GM12878 (cell line): Measurements from ENCODE around the gene RASSF4. TPM values are rescaled to one million over a fixed set of nuclear protein-coding genes. Genes with fewer than 3 reads are reported as not detected.

Experiments
- ATAC-seq: fragments of 200-7000 bp; cut with Tn5 transposase; 3 replicates; pipeline ENCODE4 v1.9.1; 2020; ENCODE audit warnings: mild to moderate bottlenecking, moderate library complexity
- BruUV-seq: library from RNA; stranded (reverse); fragments of 400-500 nt; replicated peaks from 2 replicates; lab custom pipeline; 2021; lab: Mats Ljungman, UMichigan
- CTCF ChIA-PET: fragments of 300-600 bp; sonication (Branson Sonifier 250); formaldehyde crosslinking; extraction: SDS; loops from one replicate; lab custom pipeline; 2021; ENCODE audit warnings: inconsistent platforms; lab: Yijun Ruan, JAX
- POLR2A ChIA-PET: fragments of 350-600 bp; formaldehyde crosslinking; extraction: SDS; loops from one replicate; lab custom pipeline; 2021; ENCODE audit warnings: inconsistent platforms; lab: Charles Lee
- RAD21 ChIA-PET: fragments of 300-600 bp; sonication (Branson Sonifier 250); formaldehyde crosslinking; loops from one replicate; lab custom pipeline; 2023; ENCODE audit warnings: antibody characterized with exemption; ENCODE audit not compliant: unreplicated experiment; lab: Charles Lee
- SMC1A ChIA-PET: fragments of 300-600 bp; sonication (Branson Sonifier 250); formaldehyde crosslinking; loops from one replicate; lab custom pipeline; 2023; ENCODE audit not compliant: unreplicated experiment, uncharacterized antibody; lab: Charles Lee
- DNase-seq: peaks from one replicate; pipeline ENCODE4 v3.0.0-alpha.2; 2011; ENCODE audit warnings: low read depth, low spot score
- FAIRE-seq: peaks from 3 replicates; lab custom pipeline; 2011; peaks lifted over from hg19 to GRCh38; lab: Jason Lieb, UNC
- H2AFZ ChIP-seq: 2 replicates; pipeline ENCODE4 v1.6.0; 2011; ENCODE audit warnings: low read depth, low read length, control low read depth; ENCODE audit not compliant: control insufficient read depth
- H3K27ac ChIP-seq: 2 replicates; pipeline ENCODE4 v1.5.1; 2011; ENCODE audit warnings: control low read depth; ENCODE audit not compliant: control insufficient read depth, insufficient read depth
- H3K27me3 ChIP-seq, 2 experiments: replicated peaks in 1 of 2; 2 replicates each; pipeline versions ENCODE4 v1.6.0 to v1.6.1; 2011; ENCODE audit warnings: low read length in 1 of 2; ENCODE audit not compliant: control insufficient read depth in 2 of 2, insufficient read depth in 2 of 2
- H3K36me3 ChIP-seq, 2 experiments: 2 replicates each; pipeline ENCODE4 v1.5.1; 2011; ENCODE audit warnings: low read length in 1 of 2; ENCODE audit not compliant: control insufficient read depth in 2 of 2, insufficient read depth in 2 of 2
- H3K4me1 ChIP-seq: 2 replicates; pipeline ENCODE4 v1.6.1; 2011; ENCODE audit warnings: mild to moderate bottlenecking, low read length, moderate library complexity, mixed read lengths; ENCODE audit not compliant: control insufficient read depth, insufficient read depth
- H3K4me2 ChIP-seq: 2 replicates; pipeline ENCODE4 v1.6.0; 2011; ENCODE audit warnings: control low read depth; ENCODE audit not compliant: control insufficient read depth, insufficient read depth
- H3K4me3 ChIP-seq: fragments of 200-600 bp; sonication (generic); 2 replicates; pipeline ENCODE4 v1.5.1; 2016
- H3K79me2 ChIP-seq: 2 replicates; pipeline ENCODE4 v1.6.0; 2011; ENCODE audit warnings: low read length; ENCODE audit not compliant: control insufficient read depth, insufficient read depth
- H3K9ac ChIP-seq: 2 replicates; pipeline ENCODE4 v1.8.0; 2011; ENCODE audit warnings: low read length, control low read depth, mixed read lengths; ENCODE audit not compliant: control insufficient read depth, insufficient read depth
- H3K9me3 ChIP-seq: replicated peaks from 3 replicates; pipeline ENCODE4 v1.5.1; 2011; ENCODE audit warnings: mild to moderate bottlenecking, low read length; ENCODE audit not compliant: control insufficient read depth, insufficient read depth
- H4K20me1 ChIP-seq: 2 replicates; pipeline ENCODE4 v1.6.0; 2011; ENCODE audit not compliant: control insufficient read depth, insufficient read depth
- BCL11A ChIP-seq: IDR thresholded peaks from 2 replicates; pipeline ENCODE4 v1.6.1; 2011; ENCODE audit warnings: low read depth, low read length
- BCLAF1 ChIP-seq: fragments of 450-650 bp; IDR thresholded peaks from 2 replicates; pipeline ENCODE4 v1.6.1; 2017; ENCODE audit warnings: antibody characterized with exemption, mild to moderate bottlenecking, moderate library complexity
- MEF2B ChIP-seq: fragments of 450-650 bp; IDR thresholded peaks from 2 replicates; pipeline ENCODE4 v1.6.1; 2018; ENCODE audit warnings: mild to moderate bottlenecking, moderate library complexity; ENCODE audit not compliant: partially characterized antibody, poor library complexity, severe bottlenecking
- PBX3 ChIP-seq: IDR thresholded peaks from 2 replicates; pipeline ENCODE4 v1.6.1; 2011; ENCODE audit warnings: mild to moderate bottlenecking, low read depth, low read length, moderate library complexity; ENCODE audit not compliant: insufficient replicate concordance
- POLR2AphosphoS5 ChIP-seq: IDR thresholded peaks from 2 replicates; pipeline ENCODE4 v1.6.1; 2011; ENCODE audit warnings: mild to moderate bottlenecking, low read length, inconsistent platforms
- POU2F2 ChIP-seq: IDR thresholded peaks from 3 replicates; pipeline ENCODE4 v1.6.1; 2011; ENCODE audit warnings: low read depth, mild to moderate bottlenecking, low read length, borderline replicate concordance
- RCOR1 ChIP-seq: conservative IDR thresholded peaks from 2 replicates; pipeline ENCODE4 v1.6.1; 2012; ENCODE audit warnings: low read depth, low read length, improper control_type of control experiment
- STAT3 ChIP-seq: IDR thresholded peaks from 2 replicates; pipeline ENCODE4 v1.6.1; 2011; ENCODE audit warnings: low read depth, low read length, improper control_type of control experiment
- TAF1 ChIP-seq: IDR thresholded peaks from 2 replicates; pipeline ENCODE4 v1.6.1; 2011; ENCODE audit warnings: mild to moderate bottlenecking, low read depth, low read length, borderline replicate concordance
- ZSCAN29 ChIP-seq: fragments of 450-650 bp; IDR thresholded peaks from 2 replicates; pipeline ENCODE4 v1.6.1; 2017; ENCODE audit warnings: mild to moderate bottlenecking, moderate library complexity
- WGBS: methylation state at CpG from one replicate; pipeline ENCODE4 v1.1.6; 2016; ENCODE audit warnings: low lambda C conversion rate; ENCODE audit not compliant: insufficient replicate concordance, insufficient coverage; ENCODE audit errors: missing lambda C conversion rate; 5-methylcytosine and 5-hydroxymethylcytosine counted together
- in situ Hi-C: fragments of 300-500 bp; cut with MboI; formaldehyde crosslinking; loops from 9 replicates; pipeline ENCODE4 v1.14.3; 2018; ENCODE audit warnings: mixed read lengths
- intact Hi-C: fragments of 100-400 bp; cut with micrococcal nuclease; formaldehyde crosslinking; loops from one replicate; pipeline ENCODE4 v1.14.2; 2022; ENCODE audit not compliant: unreplicated experiment
- polyA plus RNA-seq, 11 experiments: library from polyadenylated mRNA; depleted of rRNA in 4 of 11; unstranded in 6 of 11; stranded (reverse) in 5 of 11; fragments of >200 nt; fragmentation: Nextera tagmentation in 4 of 11; fragmentation: Illumina TruSeq in 1 of 11; extraction: Ambion mirVana in 4 of 11; extraction: Trizol in 1 of 11; gene quantifications; 1 replicate in 1 of 11; 2 replicates in 10 of 11; pipeline versions ENCODE4 v1.2.1 to v1.2.3, GENCODE V29; 2011 to 2016; ENCODE audit warnings: inconsistent platforms in 2 of 11, missing spikeins in 2 of 11, low read depth in 1 of 11
- total RNA-seq, 4 experiments: library from RNA; depleted of rRNA in 3 of 4; stranded (reverse); fragments of >200 nt in 3 of 4; fragmentation: Illumina TruSeq in 1 of 4; extraction: Trizol in 1 of 4; gene quantifications; 2 replicates each; pipeline versions ENCODE4 v1.2.1 to v1.2.3, GENCODE V29; 2013 to 2021
- TF ChIP-seq, protein P1 (sequence below): fragments of 150-350 bp; IDR thresholded peaks from 2 replicates; pipeline ENCODE4 v1.6.1; 2016; ENCODE audit warnings: low read depth, low read length

RASSF4 gene
- total and polyA plus RNA-seq, 10 of the 15 experiments (the other 5 are each of a cell fraction or from before 2014, with no cell fraction given), result 3.7 to 71.1 (median 16.8) TPM

DNA sequence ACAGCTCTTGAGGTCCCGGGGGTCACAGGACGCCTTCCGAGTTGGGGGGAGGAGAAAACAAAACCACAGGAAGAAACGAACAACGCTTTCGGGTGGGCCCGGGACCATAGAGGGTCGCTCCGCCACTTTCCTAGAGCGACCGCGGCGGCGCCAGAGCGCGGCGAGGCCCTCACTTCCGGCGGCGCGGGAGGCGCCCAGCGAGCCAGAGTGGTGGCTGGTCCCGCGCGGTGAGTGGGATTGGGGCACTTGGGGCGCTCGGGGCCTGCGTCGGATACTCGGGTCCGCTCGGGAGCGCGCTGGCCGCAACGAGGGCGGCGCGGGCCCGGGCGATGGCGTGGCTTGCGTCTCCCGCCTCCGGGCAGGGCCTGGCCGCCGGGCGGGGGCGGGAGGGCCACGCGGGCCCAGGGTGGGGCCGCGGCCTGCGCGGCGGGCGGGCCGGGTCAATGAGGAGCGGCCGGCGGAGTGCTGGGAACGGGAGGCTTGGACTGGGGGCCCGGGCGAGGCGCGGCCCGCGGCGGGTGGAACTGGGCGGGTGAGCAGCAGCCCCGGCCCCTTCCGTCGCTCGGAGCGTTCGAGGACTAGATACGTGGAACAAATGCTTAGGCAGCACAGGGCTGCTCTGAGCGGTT is 41.3 kb downstream of the RASSF4 start, which contains the start of gene ZNF22 (continued):
- TF ChIP-seq BCLAF1, result no peak
- no peak for TF ChIP-seq STAT3
- peak; percentile 63; the same call in 1 of the 2 replicates for TF ChIP-seq ZSCAN29

- Histone ChIP-seq H3K4me2 (peak overlapping the region; percentile 72), H3K27ac (peak overlapping the region; percentile 74), H3K27me3 (no peaks in the 10 kb centered on the region), H2AFZ (peak overlapping the region; percentile 95), H3K79me2 (peaks cover 11% of the 10 kb centered on the region), H3K9ac (peak overlapping the region; percentile 71), H4K20me1 (no peaks in the 10 kb centered on the region), H3K36me3 (0 out of 4 replicates have a peak, but pooled peaks cover 0 to 3% of the 10 kb centered on the region in 2 experiments), H3K4me3 (peak overlapping the region; percentile 72), H3K9me3 (peaks cover 4% of the 10 kb centered on the region), H3K4me1 (peaks cover 4% of the 10 kb centered on the region; the same call in 1 of the 2 replicates)
- SMC1A ChIA-PET, result interaction anchor here (0.9 to 6.6 kb wide), 5 partner anchors 22 to 68 kb away, joined by 3 to 48 read pairs (median 4); partner anchors contain the start of gene DEPP1
- intact Hi-C loops (loop anchor here (2.0 to 10.0 kb wide), 3 partner anchors 69 to 953 kb away; partner anchors contain the start of gene ZFAND4), in situ Hi-C loops (loop anchor here (10.0 kb wide), 1 partner anchor 1023 kb away; no protein-coding TSS in a partner anchor)
- peak; percentile 44 for DNase-seq
- ATAC-seq, result peak; percentile 88
- RAD21 ChIA-PET, result interaction anchor here (1.3 to 4.8 kb wide), 4 partner anchors 21 to 69 kb away, joined by 4 to 24 read pairs (median 6); no protein-coding TSS in a partner anchor
- no TSS peak for BruUV-seq
- CTCF ChIA-PET, result interaction anchor here (0.8 to 5.4 kb wide), 11 partner anchors 10 to 249 kb away, joined by 3 to 30 read pairs (median 4); no protein-coding TSS in a partner anchor
- no peak for FAIRE-seq
- WGBS, result 15% methylated on average over 13 of the region's 13 CpGs
- POLR2A ChIA-PET, result interaction anchor here (0.9 to 1.5 kb wide), 4 partner anchors 21 to 42 kb away, joined by 3 to 4 read pairs (median 3); partner anchors contain the start of gene RASSF4
- TF ChIP-seq RCOR1 (no peak), TAF1 (0 out of 2 replicates have a peak, but pooled peaks have one; percentile 45), BCL11A (0 out of 2 replicates have a peak, but pooled peaks have one; percentile 17), POU2F2 (peak; percentile 60; the same call in 1 of the 3 replicates), POLR2AphosphoS5 (0 out of 2 replicates have a peak, but pooled peaks have one; percentile 57), MEF2B (no peak), PBX3 (peak; percentile 73)
- TF ChIP-seq, protein P1, sequence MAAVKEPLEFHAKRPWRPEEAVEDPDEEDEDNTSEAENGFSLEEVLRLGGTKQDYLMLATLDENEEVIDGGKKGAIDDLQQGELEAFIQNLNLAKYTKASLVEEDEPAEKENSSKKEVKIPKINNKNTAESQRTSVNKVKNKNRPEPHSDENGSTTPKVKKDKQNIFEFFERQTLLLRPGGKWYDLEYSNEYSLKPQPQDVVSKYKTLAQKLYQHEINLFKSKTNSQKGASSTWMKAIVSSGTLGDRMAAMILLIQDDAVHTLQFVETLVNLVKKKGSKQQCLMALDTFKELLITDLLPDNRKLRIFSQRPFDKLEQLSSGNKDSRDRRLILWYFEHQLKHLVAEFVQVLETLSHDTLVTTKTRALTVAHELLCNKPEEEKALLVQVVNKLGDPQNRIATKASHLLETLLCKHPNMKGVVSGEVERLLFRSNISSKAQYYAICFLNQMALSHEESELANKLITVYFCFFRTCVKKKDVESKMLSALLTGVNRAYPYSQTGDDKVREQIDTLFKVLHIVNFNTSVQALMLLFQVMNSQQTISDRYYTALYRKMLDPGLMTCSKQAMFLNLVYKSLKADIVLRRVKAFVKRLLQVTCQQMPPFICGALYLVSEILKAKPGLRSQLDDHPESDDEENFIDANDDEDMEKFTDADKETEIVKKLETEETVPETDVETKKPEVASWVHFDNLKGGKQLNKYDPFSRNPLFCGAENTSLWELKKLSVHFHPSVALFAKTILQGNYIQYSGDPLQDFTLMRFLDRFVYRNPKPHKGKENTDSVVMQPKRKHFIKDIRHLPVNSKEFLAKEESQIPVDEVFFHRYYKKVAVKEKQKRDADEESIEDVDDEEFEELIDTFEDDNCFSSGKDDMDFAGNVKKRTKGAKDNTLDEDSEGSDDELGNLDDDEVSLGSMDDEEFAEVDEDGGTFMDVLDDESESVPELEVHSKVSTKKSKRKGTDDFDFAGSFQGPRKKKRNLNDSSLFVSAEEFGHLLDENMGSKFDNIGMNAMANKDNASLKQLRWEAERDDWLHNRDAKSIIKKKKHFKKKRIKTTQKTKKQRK, result no peak
Measured at GRCh38 chr10:45001381-45002148, 42.0 kb downstream of the RASSF4 start.
